ENCODE data around the gene MANSC4. TPM values are rescaled to one million over a fixed set of nuclear protein-coding genes. Genes with fewer than 3 reads are reported as not detected.

Gene MANSC4
- total and polyA plus RNA-seq, 11 donors = not detected

DNA sequence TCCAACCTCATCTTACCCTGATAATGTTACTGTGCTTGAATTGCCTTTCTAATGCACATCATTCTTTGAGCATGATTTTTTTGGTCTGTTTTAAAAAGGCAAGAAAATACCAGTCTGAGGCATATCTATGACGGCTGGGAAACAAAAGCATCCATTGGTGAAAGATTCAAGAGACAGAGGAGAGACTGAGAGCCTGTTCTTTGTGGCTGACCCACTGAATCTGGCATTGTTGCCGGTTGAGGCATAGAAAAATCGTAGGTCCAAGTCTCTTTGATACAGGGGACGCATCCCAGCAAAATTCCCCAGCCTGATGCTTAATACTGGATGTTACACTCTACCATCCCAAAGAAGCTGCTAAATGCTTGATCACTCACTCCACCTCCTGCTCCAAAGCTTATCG is 2.9 kb downstream of the MANSC4 start:
- TF ChIP-seq, protein P1, sequence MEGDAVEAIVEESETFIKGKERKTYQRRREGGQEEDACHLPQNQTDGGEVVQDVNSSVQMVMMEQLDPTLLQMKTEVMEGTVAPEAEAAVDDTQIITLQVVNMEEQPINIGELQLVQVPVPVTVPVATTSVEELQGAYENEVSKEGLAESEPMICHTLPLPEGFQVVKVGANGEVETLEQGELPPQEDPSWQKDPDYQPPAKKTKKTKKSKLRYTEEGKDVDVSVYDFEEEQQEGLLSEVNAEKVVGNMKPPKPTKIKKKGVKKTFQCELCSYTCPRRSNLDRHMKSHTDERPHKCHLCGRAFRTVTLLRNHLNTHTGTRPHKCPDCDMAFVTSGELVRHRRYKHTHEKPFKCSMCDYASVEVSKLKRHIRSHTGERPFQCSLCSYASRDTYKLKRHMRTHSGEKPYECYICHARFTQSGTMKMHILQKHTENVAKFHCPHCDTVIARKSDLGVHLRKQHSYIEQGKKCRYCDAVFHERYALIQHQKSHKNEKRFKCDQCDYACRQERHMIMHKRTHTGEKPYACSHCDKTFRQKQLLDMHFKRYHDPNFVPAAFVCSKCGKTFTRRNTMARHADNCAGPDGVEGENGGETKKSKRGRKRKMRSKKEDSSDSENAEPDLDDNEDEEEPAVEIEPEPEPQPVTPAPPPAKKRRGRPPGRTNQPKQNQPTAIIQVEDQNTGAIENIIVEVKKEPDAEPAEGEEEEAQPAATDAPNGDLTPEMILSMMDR (IDR thresholded peaks at IDR 0.05) = no peak
- TF ChIP-seq POLR2A (IDR thresholded peaks at IDR 0.05) = no peak
- H3K4me3 ChIP-seq = no peak overlapping the region
- H3K27ac ChIP-seq = no peak overlapping the region
- no peaks in the 10 kb centered on the region for H3K27me3 ChIP-seq
- H3K36me3 ChIP-seq = peaks cover 0 to 6% (median 0%) of the 10 kb centered on the region in 9 donors
- no peak for ATAC-seq
- H3K9me3 ChIP-seq = no peaks in the 10 kb centered on the region
- no peak for DNase-seq
- intact Hi-C loops (cut with DNase I) = no loop called here
- 73 to 78% (median 75%) methylated on average over 5 of the region's 5 CpGs for WGBS, 4 donors
- peaks cover 0 to 22% (median 16%) of the 10 kb centered on the region in 12 donors for H3K4me1 ChIP-seq

DNA sequence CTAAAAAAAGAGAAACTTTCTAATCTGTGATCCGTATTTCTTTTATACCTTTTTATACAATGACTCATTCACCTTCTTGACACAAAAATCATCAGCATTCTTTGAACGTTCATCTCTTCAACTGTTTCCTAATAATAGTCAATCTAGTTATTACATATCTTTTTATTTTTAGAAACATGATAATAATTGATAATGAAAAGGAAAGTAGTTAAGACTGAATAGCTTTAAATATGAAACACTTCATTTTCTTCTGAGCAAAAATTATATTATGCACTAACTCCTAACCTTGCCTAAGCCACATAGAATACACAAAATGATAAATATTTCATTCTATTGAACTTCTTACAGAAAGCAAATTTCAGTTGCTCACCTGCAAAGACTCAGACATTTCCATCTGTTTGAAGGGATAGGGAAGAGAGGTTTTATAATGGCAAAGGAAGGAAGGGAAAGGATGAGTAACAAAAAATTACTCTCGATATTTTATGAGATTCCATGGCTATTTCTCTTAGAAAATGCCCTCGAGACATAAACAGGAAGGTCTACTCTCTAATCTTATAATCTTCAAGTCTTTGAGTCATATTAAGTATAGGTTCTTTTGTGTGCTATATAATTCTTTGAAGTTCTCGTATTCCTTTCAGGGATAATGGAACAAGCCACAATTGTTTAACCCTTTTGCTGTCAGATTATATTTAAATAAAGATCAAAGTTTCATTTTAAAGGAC is 7.5 kb downstream of the MANSC4 start:
- Histone ChIP-seq H3K4me1 (no peaks in the 10 kb centered on the region), H3K4me3 (no peak overlapping the region), H3K9me3 (no peaks in the 10 kb centered on the region), H3K27me3 (no peaks in the 10 kb centered on the region), H3K36me3 (no peaks in the 10 kb centered on the region), H3K27ac (no peak overlapping the region)
- no peak for ATAC-seq
- no peak for DNase-seq
- intact Hi-C loops (cut with DNase I) = no loop called here
- WGBS, 4 donors = 41 to 51% (median 50%) methylated on average over 5 of the region's 5 CpGs
- TF ChIP-seq, protein P1 (IDR thresholded peaks at IDR 0.05) = no peak
- no peak for TF ChIP-seq POLR2A (IDR thresholded peaks at IDR 0.05)

DNA sequence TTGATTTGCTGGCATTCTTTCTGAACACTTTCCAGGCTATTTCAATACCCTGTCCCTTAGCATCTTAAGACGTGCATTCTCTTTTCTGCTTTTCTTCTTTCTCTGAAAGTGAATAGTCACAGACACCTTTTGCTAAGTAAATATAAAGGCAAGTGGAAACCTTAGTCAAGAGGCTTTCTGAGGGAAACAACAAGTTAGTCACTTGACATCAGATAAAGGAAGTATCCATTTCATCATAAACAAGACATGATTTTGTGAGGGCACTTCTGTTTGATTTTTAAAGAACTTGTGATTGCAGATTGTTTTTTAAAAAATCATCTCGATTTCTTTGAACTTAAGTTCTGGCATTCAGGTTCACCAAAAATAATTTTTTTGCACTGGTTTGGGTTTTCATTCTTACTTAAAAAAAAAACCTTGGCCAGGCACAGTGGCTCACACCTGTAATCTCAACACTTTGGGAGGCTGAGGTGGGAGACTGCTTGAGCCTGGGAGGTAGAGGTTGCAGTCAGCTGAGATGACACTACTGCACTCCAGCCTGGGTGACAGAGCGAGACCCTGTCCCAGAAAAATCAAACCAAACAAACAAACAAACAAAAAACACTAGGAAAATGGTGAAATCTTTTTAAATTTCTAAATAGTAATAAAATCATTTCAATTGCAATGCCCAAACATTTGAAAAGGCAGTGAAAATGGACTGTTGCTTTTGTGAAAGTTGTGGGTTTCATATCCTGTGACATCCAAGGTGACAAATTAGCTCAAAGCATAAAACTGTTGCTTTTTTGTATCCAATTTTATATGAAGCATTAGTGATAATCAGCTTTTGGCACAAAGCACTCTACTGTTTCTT is 8.3 kb downstream of the MANSC4 start:
- Histone ChIP-seq H3K36me3 (no peaks in the 10 kb centered on the region), H3K9me3 (no peaks in the 10 kb centered on the region), H3K27me3 (no peaks in the 10 kb centered on the region), H3K27ac (no peak overlapping the region), H3K4me1 (no peaks in the 10 kb centered on the region), H3K4me3 (no peak overlapping the region)
- intact Hi-C loops (cut with DNase I) = no loop called here
- TF ChIP-seq, protein P1 (IDR thresholded peaks at IDR 0.05) = no peak
- TF ChIP-seq POLR2A (IDR thresholded peaks at IDR 0.05) = no peak
- whole genome bisulfite sequencing, 4 donors = 90 to 95% (median 91%) methylated on average over 3 of the region's 3 CpGs
- no peak for ATAC-seq
- no peak for DNase-seq

DNA sequence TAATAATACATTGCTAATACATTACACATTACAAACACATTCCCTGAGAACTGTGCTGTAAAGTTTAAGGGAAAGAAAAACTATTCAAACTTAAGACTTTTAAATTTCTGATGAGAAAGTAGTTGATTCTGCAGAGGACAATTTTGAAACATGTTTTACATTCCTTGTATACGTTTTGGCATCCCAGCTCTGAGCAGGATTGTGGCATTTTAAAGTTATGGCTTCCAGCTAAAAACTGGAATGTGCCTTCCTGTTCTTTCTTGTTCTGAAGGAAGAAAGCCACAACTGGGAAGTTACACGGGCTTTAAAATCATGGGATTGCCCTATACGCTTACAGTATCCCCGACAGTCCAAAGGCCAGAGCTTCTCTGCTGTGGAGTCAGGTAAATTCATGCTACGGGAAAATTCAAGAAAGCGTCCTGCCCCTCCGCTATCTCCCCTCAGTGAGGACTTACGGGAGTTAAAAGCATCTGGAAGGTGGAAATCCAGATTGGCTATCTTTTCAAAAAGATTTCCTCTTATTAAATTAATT is 10.8 kb downstream of the MANSC4 start:
- H3K4me1 ChIP-seq = no peaks in the 10 kb centered on the region
- intact Hi-C loops (cut with DNase I) = loop anchor here in 1 of 10 donors (10.0 kb wide), 1 partner anchor 156 kb away; no protein-coding TSS in a partner anchor
- DNase-seq (no peak), ATAC-seq (no peak)
- no peaks in the 10 kb centered on the region for H3K36me3 ChIP-seq
- no peaks in the 10 kb centered on the region for H3K9me3 ChIP-seq
- H3K4me3 ChIP-seq = no peak overlapping the region
- no peak overlapping the region for H3K27ac ChIP-seq
- 75 to 86% (median 83%) methylated on average over 8 of the region's 8 CpGs for WGBS, 4 donors
- H3K27me3 ChIP-seq = no peaks in the 10 kb centered on the region
- TF ChIP-seq, protein P1 (IDR thresholded peaks at IDR 0.05) = no peak
- no peak for TF ChIP-seq POLR2A (IDR thresholded peaks at IDR 0.05)

Data from heart left ventricle (tissue), 16 donors.